ENCODE data around the gene RCAN2. TPM values are rescaled to one million over a fixed set of nuclear protein-coding genes. Genes with fewer than 3 reads are reported as not detected.

The RCAN2 gene
- total RNA-seq, 2 experiments from 2014 or later = 4.3 to 5.4 TPM

Other genes starting within 250 kb of the RCAN2 start
- not detected for gene CYP39A1, start 161.4 kb upstream of the RCAN2 start, total RNA-seq
- under 1 TPM; 0.53 to 0.78 TPM for gene SLC25A27, start 161.5 kb upstream of the RCAN2 start, total RNA-seq
- gene TDRD6, start 196.4 kb upstream of the RCAN2 start, total RNA-seq = not detected
- gene PLA2G7, start 243.9 kb upstream of the RCAN2 start, total RNA-seq = not detected

Data from activated CD4-positive, alpha-beta memory T cell treated with anti-CD3 and anti-CD28 coated beads for 36 hours (primary cell).